Measurements from ENCODE around the gene AHRR. TPM values are rescaled to one million over a fixed set of nuclear protein-coding genes. Genes with fewer than 3 reads are reported as not detected.
"Not testable (repeated sequence)": the region's sequence is repeated elsewhere in the genome, so short reads cannot be mapped to it uniquely, and the experiment has no call there.

The AHRR gene
- total and polyA plus RNA-seq, 7 experiments from 2014 or later: 0.56 to 23.5 (median 1.2) TPM; not detected in 1

DNA sequence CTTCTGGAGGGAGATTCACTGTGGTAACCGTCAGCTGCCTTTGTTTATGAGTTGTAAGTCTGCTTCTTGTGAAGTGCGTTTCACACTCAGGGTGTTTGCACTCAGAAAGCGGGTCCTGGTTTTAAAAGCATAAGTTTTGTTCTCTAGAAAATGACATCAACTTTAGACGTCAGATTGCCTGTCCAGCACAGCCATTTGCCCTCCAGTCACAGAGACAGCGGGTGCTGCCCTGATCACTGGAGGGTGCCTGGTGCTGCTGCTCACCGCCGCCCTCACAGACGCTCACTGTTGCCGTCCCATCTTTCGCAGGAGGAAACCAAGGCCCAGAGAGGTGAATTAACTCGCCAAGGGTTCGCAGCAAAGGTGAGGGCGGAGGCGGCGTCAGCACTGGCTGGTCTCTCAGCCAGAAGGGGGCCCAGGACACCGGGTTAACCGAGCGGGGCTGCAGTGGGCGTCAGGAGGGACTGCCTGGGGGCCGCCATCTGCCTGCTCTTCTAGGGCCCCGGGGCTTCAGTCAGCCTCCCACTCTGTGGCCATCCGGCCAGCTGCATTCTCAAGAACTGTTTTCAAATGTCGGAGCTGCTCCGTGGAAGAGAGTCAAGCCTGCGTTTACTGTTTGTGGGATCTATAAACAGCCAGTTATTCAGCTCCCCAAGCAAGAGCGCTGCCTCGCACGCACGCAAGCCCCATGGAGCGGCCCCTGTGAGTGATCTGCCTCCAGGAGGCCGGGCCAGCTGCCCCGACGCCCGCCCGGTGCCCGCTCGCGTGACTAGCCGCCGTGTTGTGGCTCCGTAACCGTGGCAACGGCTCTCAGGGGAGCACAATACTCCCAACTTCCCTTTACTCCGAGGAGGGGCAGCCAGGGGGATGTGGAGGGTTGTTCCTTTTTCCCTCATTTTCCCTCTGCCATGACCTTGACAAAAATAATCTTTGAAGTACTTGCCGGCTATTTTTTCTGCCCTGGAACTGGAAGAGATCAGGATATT lies 78.1 kb downstream of the AHRR start:
- Mint-ChIP-seq H3K36me3 (peaks cover 0 to 28% (median 0%) of the 10 kb centered on the region in 5 donors), H3K27me3 (peaks cover 0 to 36% (median 29%) of the 10 kb centered on the region in 5 donors), H3K4me1 (peaks cover 0 to 25% (median 0%) of the 10 kb centered on the region in 7 donors), H3K27ac (peak overlapping the region in 2 of 9 donors; percentile 32 to 84), H3K4me3 (peak overlapping the region in 2 of 10 donors; percentile 27 to 55), H3K9me3 (peaks cover 0 to 2% (median 0%) of the 10 kb centered on the region in 11 donors)
- Histone ChIP-seq H3K4me1 (ENCODE audit: control insufficient read depth in 2 of 2, insufficient read depth in 2 of 2, low read length in 2 of 2) (no peaks in the 10 kb centered on the region), H3K27me3 (ENCODE audit: control insufficient read depth in 2 of 2, insufficient read depth in 2 of 2, low read length in 2 of 2) (no peaks in the 10 kb centered on the region), H3K36me3 (ENCODE audit: control insufficient read depth in 2 of 3, insufficient read depth in 3 of 3, low read length in 3 of 3) (no peaks in the 10 kb centered on the region), H3K4me3 (ENCODE audit: low read length) (no peak overlapping the region), H3K9me3 (ENCODE audit: control insufficient read depth in 2 of 3, low read length in 3 of 3) (no peaks in the 10 kb centered on the region), H3K27ac (ENCODE audit: low read depth, low read length) (no peak overlapping the region)
- intact Hi-C loops (cut with micrococcal nuclease): no loop called here
- CTCF ChIA-PET: no interaction called here
- POLR2A ChIA-PET: interaction anchor here (0.6 kb wide), 1 partner anchor 155 kb away, joined by 3 read pairs; no protein-coding TSS in a partner anchor
- ATAC-seq (peak; percentile 79), DNase-seq (peak in 2 of 9 donors; percentile 33 to 54)

DNA sequence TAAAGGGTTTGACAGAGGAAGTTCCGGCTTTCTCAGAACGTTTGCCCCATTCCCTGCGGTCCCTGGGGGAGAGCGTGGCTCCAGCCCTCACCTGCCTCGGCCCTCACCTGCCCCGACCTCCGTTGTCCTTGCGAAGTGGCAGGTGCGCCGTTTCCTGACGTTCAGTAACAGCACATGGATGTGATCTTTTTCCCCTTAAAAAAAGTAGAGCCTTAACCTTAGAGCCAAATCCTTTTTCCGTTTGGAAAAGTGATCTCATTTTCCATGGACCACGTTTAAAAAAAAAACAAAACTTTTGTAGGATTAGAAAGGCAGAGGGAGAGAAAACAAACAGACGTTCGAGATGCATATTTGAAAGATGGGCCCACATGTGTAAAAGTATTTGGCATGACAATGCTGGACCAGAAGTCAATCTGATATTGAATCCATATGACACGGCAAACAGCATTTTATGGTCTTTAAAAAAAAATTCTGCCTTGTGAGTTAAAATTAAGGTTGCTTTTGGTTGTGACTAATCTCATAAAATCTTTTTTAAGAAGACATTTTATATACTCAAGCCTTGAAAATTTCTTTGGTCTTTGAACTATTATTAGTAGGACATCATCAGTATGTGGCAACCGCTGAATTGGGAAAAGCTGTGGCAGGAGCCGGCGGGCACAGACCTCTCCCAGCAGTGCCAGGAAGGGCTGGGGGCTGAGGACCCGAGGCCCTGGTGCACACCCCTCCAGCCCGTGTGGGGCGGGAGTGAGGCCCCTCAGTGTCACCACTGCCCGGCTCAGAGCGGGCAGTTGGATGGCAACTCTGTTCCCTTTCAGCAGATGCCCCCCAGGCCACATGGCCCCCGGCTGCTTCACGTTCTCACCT lies 79.0 kb downstream of the AHRR start:
- Histone ChIP-seq H3K9me3 (ENCODE audit: control insufficient read depth in 2 of 3, low read length in 3 of 3) (no peaks in the 10 kb centered on the region), H3K36me3 (ENCODE audit: control insufficient read depth in 2 of 3, insufficient read depth in 3 of 3, low read length in 3 of 3) (no peaks in the 10 kb centered on the region), H3K27ac (ENCODE audit: low read depth, low read length) (no peak overlapping the region), H3K4me3 (ENCODE audit: low read length) (no peak overlapping the region), H3K27me3 (ENCODE audit: control insufficient read depth in 2 of 2, insufficient read depth in 2 of 2, low read length in 2 of 2) (no peaks in the 10 kb centered on the region), H3K4me1 (ENCODE audit: control insufficient read depth in 2 of 2, insufficient read depth in 2 of 2, low read length in 2 of 2) (no peaks in the 10 kb centered on the region)
- peaks cover 0 to 28% (median 0%) of the 10 kb centered on the region in 5 donors for H3K36me3 Mint-ChIP-seq
- peak overlapping the region in 1 of 10 donors; percentile 55 for H3K4me3 Mint-ChIP-seq
- H3K27me3 Mint-ChIP-seq: peaks cover 0 to 36% (median 29%) of the 10 kb centered on the region in 5 donors
- peak overlapping the region in 1 of 9 donors; percentile 84 for H3K27ac Mint-ChIP-seq
- peaks cover 0 to 25% (median 0%) of the 10 kb centered on the region in 7 donors for H3K4me1 Mint-ChIP-seq
- ATAC-seq (no peak), DNase-seq (no peak)
- ChIA-PET POLR2A (no interaction called here), CTCF (no interaction called here)
- H3K9me3 Mint-ChIP-seq: peaks cover 0 to 2% (median 0%) of the 10 kb centered on the region in 11 donors
- intact Hi-C loops (cut with micrococcal nuclease): no loop called here

DNA sequence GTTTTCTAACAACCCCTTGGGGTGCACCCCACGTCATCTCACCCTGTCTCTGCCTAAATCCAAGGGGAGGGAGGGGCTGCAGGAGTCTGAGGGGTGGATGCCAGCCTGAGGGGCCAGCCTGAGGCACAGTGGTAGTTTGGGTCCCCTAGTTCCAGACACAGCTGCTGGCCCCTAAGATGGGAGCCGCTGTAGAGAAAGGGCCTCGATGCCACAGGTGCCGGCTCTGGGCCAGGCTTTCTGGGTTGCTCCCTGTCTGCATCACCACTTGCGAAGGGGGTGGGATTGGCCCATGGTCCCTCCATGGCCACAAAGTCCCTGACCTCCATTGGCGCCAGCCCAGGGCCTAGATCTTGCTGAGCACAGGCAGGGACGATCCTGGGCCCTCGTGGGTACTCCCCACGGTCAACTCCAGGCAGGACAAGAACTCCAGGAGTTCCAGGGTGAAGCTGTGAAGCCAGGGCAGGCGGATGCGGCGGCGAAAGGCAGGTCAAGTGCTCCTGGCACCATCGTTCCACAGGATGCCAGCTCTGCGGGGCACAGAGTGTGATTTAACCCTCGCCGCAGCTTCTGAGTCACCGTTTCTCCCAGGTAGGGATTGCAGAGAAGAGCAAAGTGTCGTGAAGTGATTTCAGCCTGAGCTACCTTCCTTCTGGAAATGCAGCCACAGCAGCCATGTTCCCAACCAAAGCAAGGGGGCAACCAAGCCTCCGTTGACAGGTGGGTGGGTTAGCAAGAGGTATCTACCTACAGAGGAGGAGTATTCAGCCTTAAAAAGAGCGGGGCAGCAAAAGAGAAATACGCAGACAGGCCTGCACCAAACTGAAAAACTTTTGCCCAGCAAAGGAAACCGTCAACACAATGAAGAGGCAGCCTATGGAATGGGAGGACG lies 79.9 kb downstream of the AHRR start:
- Mint-ChIP-seq H3K9me3 (peaks cover 0 to 2% (median 0%) of the 10 kb centered on the region in 11 donors), H3K4me3 (no peak overlapping the region), H3K36me3 (peaks cover 0 to 28% (median 0%) of the 10 kb centered on the region in 5 donors), H3K27me3 (peaks cover 0 to 40% (median 30%) of the 10 kb centered on the region in 5 donors), H3K4me1 (peaks cover 0 to 29% (median 0%) of the 10 kb centered on the region in 7 donors), H3K27ac (no peak overlapping the region)
- ChIA-PET POLR2A (no interaction called here), CTCF (no interaction called here)
- intact Hi-C loops (cut with micrococcal nuclease): no loop called here
- no peaks in the 10 kb centered on the region for H3K36me3 ChIP-seq (ENCODE audit: control insufficient read depth in 2 of 3, insufficient read depth in 3 of 3, low read length in 3 of 3)
- H3K4me3 ChIP-seq (ENCODE audit: low read length): no peak overlapping the region
- no peaks in the 10 kb centered on the region for H3K9me3 ChIP-seq (ENCODE audit: control insufficient read depth in 2 of 3, low read length in 3 of 3)
- no peaks in the 10 kb centered on the region for H3K4me1 ChIP-seq (ENCODE audit: control insufficient read depth in 2 of 2, insufficient read depth in 2 of 2, low read length in 2 of 2)
- ATAC-seq: no peak
- DNase-seq: no peak
- H3K27ac ChIP-seq (ENCODE audit: low read depth, low read length): no peak overlapping the region
- H3K27me3 ChIP-seq (ENCODE audit: control insufficient read depth in 2 of 2, insufficient read depth in 2 of 2, low read length in 2 of 2): no peaks in the 10 kb centered on the region

DNA sequence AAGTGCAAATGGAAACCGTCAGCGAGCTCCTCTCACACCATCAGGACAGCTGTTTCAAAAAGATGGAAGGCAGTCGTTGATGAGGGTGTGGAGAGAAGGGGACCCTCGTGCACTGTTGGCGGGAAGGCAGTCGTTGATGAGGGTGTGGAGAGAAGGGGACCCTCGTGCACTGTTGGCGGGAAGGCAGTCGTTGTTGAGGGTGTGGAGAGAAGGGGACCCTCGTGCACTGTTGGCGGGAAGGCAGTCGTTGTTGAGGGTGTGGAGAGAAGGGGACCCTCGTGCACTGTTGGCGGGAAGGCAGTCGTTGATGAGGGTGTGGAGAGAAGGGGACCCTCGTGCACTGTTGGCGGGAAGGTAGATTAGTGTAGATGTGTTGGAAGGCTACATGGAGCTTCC lies 80.7 kb downstream of the AHRR start:
- H3K27me3 ChIP-seq (ENCODE audit: control insufficient read depth in 2 of 2, insufficient read depth in 2 of 2, low read length in 2 of 2); ATAC-seq; H3K27ac ChIP-seq (ENCODE audit: low read depth, low read length); H3K4me3 Mint-ChIP-seq; POLR2A ChIA-PET; H3K4me1 ChIP-seq (ENCODE audit: control insufficient read depth in 2 of 2, insufficient read depth in 2 of 2, low read length in 2 of 2); H3K9me3 ChIP-seq (ENCODE audit: control insufficient read depth in 2 of 3, low read length in 3 of 3); intact Hi-C loops (cut with micrococcal nuclease); H3K9me3 Mint-ChIP-seq; H3K4me3 ChIP-seq (ENCODE audit: low read length); CTCF ChIA-PET; DNase-seq; H3K36me3 ChIP-seq (ENCODE audit: control insufficient read depth in 2 of 3, insufficient read depth in 3 of 3, low read length in 3 of 3): not testable (repeated sequence)
- Mint-ChIP-seq H3K4me1 (peaks cover 0 to 32% (median 0%) of the 10 kb centered on the region in 7 donors), H3K36me3 (peaks cover 0 to 28% (median 0%) of the 10 kb centered on the region in 5 donors), H3K27me3 (peaks cover 0 to 40% (median 30%) of the 10 kb centered on the region in 5 donors), H3K27ac (peak overlapping the region in 1 of 9 donors; percentile 16)

DNA sequence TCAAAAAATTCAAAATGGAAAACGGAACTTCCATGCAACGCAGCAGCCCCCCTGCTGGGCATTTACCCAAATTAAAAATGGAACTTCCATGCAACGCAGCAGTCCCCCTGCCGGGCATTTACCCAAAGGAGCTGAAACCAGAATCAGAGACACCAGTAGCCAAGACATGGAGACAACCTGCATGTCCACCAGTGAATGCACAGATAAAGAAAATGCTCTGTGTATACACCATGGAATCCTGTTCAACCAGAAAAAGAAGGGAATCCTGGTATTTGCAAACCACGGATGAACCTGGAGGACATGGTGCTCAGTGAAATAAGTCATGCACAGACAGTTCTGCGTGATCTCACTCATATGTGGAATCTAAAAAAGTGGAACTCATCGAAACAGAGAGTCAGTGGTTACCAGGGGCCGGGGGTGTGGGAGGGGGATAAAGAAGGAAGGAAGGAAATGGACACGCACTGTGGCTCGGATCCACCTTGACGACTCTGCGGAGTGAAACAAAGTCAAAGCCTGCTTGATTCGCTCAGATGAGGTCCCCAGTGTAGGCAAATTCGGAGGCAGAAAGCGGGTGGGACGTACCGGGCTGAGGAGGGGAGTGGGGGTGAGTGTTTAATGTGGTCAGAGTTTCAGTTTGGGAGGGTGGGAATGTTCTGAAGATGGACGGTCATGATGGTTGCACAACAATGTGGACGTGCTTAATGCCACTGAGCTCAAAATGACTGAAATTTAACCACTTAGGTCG lies 81.3 kb downstream of the AHRR start:
- Mint-ChIP-seq H3K36me3 (peaks cover 0 to 28% (median 0%) of the 10 kb centered on the region in 5 donors), H3K27me3 (peaks cover 0 to 40% (median 30%) of the 10 kb centered on the region in 5 donors), H3K4me3 (no peak overlapping the region), H3K9me3 (peaks cover 0 to 2% (median 0%) of the 10 kb centered on the region in 11 donors), H3K27ac (no peak overlapping the region), H3K4me1 (peaks cover 0 to 32% (median 0%) of the 10 kb centered on the region in 7 donors)
- no peak overlapping the region for H3K4me3 ChIP-seq (ENCODE audit: low read length)
- ChIA-PET POLR2A (no interaction called here), CTCF (no interaction called here)
- intact Hi-C loops (cut with micrococcal nuclease): no loop called here
- no peaks in the 10 kb centered on the region for H3K36me3 ChIP-seq (ENCODE audit: control insufficient read depth in 2 of 3, insufficient read depth in 3 of 3, low read length in 3 of 3)
- no peak overlapping the region for H3K27ac ChIP-seq (ENCODE audit: low read depth, low read length)
- H3K9me3 ChIP-seq (ENCODE audit: control insufficient read depth in 2 of 3, low read length in 3 of 3): no peaks in the 10 kb centered on the region
- DNase-seq (no peak), ATAC-seq (peak; percentile 26)
- H3K27me3 ChIP-seq (ENCODE audit: control insufficient read depth in 2 of 2, insufficient read depth in 2 of 2, low read length in 2 of 2): no peaks in the 10 kb centered on the region
- no peaks in the 10 kb centered on the region for H3K4me1 ChIP-seq (ENCODE audit: control insufficient read depth in 2 of 2, insufficient read depth in 2 of 2, low read length in 2 of 2)
